ENCODE measurements around the gene QSOX2.

QSOX2 gene

DNA sequence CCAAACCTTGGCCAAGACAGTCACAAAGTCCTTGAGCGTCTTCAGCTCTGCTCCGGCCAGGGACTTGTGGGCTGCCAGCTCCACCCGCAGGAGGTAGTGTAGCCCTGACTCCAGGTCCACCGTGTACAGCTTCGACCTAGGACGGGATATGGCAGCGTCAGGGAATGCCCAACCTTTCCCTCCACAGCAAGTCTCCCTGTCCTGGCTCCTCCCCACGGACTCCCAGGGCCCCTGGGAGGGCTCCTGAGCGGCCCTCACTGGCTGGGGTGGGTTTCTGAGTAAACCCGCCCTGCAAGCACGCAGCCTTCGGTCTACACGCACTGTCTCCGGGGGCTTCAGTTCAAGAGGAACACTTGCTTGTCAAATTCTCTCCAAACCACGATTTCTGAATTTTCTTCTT lies 26.9 kb downstream of the QSOX2 start:
- DNase-seq = no peak

DNA sequence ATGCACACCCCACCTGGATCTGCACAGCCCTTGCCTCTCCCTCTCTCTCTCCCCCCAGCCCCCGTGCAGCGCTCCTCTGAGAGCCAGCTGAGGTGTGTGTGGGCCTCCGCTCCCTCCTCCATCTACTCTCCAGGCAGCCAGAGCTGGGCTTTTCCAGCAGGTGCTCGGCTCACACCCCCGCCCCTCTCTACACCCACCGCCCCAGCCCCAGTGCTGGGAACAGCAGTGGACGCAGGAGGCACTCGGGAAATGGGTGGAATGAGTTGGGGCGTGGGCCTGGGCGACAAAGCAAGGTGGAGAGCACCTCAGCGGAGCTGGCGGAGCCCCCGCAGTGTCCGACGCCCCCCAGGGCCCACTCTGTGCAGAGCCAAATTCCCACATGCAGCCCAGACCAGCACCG lies 27.3 kb downstream of the QSOX2 start:
- no peak for DNase-seq

DNA sequence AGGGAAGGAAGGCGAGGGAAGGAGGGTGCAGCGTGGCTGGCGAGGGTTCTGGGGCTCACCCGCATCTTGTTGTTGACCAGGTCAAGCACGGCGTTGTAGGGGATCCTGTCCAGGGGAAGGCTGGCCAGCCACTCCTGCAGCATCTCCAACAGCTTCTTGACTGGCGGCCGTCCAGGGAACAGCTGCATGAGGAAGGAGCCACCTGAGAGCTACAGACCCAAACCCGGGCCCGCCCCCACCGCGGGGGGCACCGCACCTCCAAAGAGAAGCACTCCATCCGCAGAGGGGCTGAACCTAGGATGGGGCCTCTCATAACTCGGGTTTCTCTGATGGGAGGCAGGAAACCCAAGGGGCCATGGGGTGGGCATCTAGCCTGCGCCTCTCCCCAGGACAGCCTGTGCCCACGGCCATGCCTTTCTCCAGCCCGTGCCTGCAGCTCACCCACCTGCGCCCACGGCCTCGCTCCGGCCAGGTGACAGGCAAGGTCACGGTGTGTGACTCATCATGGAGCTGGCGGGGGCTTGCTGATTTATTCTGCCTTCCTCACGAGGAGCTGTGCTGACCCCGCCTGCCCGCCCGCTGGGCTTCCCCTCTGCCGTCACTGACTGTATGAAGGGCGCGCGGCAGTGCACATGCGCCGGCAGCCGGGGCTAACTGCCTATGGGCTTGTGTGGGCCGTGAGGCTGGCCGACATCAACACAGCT lies 28.9 kb downstream of the QSOX2 start:
- no peak for DNase-seq

DNA sequence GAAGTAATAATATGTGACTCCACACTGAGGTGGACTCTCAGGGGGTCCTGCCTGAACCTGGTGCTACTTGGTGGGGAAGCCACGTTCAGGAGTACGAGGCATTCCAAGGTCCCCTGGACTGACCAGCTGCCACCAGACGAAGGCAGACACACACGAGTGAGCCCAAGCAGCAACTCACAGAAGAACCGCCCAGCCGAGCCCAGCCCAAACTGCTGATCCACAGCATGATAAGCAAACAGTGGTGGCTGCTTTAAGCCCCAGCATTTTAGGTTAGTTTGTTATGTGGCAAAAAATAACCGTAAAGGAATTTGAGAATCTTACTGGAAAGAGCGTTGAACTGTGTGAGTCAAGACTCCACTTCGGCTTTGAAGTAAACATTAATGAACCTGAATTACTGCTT lies 31.9 kb downstream of the QSOX2 start:
- DNase-seq = no peak

DNA sequence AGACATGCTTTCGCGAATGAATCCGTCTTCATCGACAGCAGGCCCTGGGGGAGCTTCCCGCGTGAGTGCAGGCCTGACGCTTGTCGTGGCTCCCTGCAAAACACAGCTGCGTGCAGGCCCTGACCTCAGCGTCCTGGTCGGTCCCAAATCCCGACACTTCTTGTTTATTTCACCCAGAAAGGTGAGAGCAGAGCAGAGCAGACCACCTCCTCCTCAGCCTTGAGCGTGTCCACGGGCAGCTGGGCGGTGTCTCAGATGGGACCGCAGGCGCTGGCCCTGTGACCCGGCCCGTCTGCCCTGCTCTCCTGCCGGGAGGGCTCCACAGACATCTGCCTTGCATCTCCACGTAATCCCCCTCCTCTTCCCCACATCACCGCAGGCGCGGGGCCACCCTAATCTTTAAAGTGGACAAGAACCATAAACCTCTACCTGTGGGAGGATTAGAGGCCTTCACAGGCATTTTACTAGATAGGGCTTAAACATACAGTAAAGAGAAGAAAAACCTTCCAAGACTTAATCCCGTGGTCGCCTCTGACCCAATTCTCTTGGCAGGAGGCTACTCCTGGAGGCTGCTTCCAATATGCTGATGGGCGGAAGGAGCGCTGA lies 33.2 kb downstream of the QSOX2 start:
- DNase-seq = no peak

DNA sequence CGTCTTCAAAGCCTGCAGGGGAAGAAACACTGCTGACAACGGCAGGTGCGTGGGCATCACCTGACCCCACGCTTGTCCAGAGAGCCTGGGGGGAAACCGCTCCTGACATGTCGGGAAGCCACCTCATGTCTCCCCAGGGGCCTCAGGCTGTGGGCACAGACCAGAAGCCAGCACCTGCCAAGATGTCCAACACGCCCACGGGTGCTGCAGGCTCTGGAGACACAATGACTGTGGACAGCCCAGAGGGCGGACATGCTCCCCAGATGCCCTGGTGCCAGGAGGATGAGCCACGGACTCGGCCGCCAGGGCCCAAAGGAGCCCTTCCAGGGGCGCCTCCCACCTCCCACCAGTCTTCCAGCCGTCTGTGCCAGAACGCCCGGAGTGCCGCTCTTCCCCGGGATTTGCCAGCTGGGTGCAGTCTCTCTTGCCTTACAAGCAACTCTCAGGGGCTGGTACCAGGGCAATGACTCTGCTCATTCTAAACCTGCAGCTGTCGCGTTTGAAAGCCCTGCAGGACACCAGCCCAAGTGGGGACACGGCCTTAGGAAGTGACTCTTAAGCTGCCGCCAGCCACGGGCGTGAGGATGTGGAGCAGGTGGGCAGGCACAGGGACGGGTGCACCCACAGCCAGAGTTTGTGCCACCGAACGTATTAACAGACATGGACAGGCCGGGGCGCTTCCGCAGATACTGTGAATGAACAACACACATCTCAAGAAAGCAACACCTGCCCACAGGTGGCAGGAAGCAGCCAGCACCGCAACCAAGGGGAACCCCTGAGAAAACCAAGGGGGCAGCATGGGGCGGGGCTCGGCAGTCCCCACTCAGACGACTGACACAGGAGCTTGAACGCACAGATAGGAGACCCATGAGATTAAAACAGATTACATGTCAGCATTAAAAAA lies 33.9 kb downstream of the QSOX2 start:
- DNase-seq = no peak

DNA sequence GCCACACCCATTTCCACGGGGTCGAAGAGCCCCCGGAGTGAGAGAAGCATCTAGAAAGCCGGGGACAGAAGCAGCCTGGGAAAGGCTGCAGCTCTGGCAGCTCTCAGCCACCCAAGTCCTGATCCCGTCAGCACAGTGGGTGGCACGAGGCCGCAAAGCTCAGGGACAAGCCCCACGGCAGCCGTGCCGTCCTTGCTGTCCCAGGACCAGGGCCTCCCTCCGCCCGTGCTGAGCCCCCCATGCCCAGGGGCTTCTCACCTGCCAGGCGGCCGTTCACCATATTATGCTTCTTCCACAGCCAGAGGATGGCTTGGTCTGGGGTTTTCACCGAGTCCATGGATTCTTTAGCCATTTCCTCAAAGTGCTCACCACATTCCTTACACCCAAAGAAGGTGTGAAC lies 34.6 kb downstream of the QSOX2 start:
- no peak for DNase-seq

DNA sequence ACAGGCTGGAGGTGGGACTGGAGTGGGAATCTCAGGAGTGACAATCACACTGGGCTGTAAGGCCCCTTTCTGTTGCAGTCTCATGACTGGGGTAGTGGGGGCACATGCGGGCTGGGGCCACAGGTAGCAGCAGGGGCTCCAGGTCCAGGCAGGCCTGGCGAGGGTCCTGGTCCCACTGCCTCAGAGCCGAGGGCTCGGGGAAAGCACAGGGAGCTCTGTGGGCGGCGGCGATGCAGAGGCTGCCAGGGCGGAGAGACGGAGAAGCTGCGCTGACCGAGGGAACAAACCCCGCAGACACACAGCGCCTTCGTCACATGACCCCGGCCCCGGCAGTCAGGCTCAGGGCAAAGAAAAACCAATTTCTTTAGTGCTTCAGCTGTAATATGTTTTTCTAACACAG lies 35.3 kb downstream of the QSOX2 start:
- no peak for DNase-seq

DNA sequence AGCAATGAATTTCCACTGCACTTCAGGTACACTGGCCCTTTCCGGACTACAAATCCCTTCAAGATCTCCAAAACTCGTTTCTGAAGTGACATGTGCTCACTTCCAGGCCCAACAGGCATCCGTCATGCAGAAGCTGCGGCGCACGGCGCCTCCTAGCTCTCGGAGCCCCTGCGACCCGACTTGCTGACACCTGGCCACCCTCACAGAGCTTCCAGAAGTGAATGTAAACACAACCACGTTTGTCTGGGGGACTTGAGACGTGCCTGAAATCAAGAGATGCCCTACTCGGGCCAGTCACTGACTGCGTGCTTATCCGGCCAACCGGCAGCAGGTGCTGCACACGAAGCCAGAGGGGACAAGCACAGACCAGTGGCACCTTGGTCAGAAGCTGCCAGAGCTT lies 35.8 kb downstream of the QSOX2 start:
- no peak for DNase-seq

DNA sequence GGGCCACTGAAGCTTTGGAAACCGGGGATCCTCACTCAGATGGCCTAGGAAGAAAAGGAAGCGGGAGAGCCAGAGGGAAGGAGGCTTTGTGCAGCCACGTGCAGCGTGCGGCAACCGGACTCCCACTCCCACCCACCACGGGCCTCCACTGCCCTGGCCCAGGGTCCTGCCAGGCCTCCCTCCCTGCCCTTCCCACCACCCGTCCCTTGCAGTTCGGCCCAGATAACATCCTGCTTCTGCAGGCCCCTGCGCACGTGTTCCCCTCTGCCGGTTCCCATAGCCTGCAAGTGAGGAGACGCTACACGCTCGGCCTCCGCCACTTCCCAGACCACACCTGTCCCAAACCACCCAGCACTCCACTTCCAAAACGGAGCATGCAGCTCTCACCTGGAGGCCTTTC lies 36.4 kb downstream of the QSOX2 start:
- DNase-seq = no peak

DNA sequence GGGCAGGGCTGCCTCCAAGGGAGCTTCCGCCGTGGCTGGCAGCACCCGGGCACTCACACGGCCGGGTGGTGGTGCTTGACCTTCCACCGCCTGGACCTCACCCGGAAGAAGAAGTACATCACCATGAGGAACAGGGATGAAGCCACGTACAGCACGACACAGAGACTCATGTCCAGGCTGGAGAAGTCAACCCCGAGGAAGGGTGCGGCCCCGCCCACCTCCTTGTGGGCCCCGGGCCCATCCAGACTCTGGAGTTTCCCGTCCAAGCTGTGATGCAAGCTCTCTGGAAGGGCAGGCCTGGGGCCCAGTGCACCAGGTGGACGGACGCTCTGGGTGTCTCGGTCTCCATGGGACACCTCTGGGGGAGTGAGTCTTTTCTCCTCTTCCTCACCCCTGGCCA lies 36.9 kb downstream of the QSOX2 start:
- DNase-seq = no peak

DNA sequence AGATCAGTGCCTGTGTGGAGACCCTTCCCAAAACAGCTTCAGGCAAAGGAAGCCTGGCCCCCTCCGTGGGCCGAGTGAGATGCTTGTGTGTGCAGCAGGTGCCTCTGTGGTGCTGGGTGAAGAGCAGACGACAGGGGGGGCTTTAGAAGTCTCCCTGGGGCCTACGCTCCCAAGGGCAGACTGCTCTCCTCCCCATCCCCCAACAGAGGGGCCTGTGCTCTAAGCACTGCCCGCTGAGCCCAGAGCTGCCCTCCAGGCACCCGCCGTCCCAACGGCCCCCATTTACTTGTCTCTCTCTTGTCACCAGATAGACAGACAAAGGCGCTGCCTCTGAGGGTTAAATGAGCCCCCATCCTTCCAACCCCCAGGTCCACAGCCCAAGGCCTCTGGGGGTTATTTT lies 38.0 kb downstream of the QSOX2 start:
- no peak for DNase-seq

DNA sequence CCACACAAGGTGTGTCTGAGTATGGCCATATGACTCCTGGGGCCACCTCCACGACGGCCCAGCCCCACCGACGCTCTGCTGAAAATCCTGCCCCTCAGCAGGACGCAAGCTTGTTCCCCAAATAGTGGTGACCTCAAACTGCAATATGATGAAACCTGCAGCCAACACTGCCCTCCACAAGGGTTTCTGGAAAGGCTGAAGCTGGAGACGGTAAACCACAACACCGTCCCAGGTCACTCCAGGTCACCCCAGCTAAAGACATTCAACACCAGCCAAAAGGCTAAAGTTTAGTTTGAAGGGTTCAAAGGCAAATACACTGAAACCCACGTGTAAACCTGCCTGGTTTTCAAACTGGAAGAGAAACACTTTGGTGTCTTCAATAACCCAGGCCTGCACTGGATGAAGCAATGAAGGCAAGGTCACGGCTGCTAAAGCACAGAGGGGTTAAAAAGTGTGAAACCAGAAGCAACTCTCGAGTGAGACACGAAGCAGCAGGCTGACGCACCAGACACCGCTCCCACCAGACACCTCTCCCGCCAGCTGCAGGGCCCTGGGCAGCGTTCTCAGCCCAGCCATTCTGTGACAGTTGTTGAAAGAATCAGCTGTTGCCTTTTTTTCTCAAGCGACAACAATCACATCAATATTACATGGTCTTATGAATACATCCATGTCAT lies 38.9 kb downstream of the QSOX2 start:
- DNase-seq = no peak

DNA sequence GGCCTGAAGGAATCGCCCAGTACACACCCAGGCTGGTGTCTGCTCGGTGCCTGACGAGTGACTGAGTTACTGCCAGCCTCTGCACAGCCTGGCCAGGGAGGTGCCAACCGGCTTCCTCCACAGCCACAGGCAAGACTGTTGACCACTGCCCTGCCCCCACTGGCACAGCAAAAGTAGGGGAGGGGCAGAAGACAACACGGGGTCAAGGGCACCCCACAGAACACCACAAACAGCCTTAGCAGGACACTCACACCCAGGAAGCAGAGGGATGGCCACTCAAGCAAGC lies 40.0 kb downstream of the QSOX2 start:
- DNase-seq = no peak

DNA sequence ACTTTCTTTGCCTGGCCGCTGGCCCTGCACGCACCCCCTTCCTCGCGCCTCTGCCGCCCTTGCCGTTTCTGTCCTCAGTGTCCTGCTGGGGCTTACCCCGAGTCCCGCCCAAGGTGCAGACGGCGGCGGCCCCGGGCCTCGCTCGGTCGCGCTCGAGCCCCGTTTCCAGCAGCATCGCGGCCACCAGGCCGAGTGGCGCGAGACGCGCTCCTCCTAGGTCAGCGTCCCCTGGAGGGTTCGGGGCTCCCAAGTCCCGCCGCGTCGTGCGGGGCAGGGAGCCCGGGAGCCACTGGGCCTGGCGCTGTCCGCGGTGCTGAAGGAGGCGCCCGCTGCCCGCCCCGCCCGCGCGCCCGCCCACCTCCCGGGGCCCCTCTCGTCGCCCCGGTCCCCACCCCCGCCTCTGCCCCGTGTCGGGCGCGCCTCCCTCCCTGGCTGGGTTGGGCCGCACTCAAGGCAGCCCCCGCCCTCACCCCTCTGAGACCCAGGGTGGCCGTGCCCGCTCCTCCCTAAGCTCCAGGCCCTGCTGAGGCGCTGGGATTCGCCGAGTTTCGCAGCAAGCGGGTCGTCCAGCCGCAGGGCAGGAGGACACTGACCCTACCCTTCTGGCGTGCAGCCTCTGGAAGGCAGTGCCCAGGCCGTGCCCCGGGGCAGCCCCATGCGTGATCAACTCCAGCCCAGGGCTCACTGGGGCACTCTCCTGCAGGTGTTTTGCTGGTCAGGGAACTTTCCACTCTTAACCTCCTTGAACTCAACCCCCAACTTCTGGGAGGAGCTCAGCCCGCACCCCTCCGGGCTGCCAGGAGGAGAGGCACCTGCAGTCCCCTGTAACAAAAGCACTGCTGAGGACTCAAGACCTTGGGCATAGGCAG lies 40.5 kb downstream of the QSOX2 start, which contains the start of gene LHX3:
Gene LHX3, minus strand, starts transcription at position 291 of the 869 bp plus-strand sequence. Its CDS starts 116 bp downstream, at position 175.
- no peak for DNase-seq

DNA sequence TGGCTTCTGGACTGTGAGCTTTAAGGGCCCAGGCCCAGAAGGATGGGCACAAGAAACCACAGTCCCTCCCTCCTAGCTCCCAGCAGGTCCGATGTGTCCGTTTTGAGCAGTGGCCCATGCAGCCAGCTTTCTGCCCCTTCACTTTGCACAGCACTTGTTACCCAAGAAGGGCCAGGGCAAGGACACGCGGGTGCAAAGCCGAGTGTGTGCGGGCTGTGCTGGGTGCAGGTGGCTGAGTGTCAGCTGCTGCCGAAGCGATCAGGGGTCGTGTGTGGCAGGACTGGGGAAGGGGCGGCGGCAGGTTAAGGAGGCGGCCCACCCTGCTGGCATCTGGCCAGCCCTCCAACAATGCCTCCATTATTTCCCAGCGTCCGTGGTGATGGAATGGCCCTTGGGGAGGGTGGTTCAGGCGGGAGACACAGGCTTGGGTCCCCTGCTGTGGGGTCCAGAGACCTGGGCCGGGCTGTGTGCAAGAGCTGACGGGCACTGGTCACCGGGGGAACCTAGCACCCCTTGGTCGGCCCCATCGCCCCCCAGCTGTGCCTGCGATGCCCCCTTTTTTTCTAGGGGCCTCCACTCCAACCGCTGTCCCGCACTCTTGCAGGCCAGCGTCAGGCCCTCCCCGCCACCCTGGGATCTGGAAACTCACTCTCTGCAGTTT lies 41.3 kb downstream of the QSOX2 start:
- no peak for DNase-seq

DNA sequence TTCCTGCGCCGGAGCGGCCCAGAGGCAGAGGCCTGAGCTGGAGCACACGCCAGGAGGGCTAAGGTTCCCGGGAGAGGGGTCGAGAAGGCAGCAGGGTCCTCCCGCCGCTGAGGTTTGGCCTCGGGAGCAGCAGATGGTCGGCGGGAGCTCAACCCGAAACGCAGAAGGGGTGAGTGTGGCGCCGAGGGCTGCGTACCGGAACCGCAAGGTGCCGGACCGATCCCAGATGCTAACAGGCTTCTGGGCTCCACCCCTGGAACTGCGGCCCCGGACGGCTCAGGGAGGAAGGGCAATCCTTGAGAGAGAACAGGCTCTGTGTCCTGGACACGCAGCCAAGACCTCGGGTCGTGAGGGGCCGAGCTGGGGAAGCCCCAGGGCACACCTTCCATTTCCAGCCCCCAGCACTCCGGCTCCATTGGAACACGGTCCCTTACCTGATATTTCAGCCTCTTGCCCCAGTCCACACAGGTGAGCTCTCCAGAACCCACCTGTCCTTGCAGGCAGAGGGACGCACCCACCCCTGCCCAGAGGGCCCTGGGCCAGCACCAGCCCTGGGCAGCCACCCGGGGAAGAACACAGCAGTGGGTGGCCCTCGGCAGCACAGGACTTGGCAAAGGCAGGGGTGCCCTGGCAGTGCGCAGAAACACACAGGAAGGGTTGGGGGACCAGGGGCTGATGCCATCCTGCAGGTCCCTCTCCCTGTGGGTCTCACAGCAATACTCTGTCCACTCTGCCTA lies 42.0 kb downstream of the QSOX2 start:
- no peak for DNase-seq

DNA sequence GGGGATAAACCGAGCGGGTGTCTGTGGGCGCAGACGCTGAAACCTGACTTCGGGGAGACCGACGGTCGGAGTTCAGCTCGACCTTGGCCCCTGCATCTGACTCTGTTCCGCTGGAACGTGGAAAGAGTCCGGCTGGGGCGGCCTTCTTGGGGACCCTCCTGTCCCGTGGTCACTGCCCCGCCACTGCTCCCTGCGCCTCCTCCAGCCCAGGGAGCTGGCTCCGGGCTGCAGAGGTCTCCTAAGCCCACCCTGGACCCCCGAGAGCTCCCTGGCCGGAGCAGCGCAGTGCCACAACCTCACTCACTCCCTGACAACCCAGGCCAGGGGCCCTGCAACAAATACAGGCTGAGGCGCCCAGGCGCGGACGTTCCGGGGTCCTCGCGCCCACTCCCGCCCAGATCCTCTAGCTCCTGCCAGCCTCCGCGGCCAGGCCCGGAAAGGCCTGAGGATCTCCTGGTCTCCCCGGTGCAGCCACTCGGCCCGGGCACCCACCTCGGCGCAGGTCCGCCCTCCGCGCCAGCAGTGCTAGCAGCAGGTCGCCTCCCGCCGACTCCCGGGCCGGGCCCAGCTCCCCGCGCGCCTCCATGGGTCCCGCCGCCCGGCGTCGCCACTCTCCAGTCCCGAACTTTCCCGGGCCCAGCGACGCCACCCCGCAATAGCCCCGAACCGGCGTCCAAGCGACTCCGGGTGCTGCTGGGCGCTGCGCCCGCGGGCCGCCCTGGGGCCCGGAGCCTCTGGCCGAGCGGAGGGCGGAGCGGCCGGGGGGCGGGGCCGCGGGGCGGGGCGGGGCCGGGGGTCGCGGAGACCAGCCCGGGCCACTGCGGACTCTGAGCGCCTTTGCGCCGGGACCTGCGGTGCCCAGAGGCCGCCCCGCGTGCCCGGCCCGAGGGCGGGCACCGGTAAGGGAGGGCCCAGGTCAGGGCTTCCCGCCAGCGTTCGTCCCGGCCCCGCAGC lies 42.9 kb downstream of the QSOX2 start:
- DNase-seq = no peak

DNA sequence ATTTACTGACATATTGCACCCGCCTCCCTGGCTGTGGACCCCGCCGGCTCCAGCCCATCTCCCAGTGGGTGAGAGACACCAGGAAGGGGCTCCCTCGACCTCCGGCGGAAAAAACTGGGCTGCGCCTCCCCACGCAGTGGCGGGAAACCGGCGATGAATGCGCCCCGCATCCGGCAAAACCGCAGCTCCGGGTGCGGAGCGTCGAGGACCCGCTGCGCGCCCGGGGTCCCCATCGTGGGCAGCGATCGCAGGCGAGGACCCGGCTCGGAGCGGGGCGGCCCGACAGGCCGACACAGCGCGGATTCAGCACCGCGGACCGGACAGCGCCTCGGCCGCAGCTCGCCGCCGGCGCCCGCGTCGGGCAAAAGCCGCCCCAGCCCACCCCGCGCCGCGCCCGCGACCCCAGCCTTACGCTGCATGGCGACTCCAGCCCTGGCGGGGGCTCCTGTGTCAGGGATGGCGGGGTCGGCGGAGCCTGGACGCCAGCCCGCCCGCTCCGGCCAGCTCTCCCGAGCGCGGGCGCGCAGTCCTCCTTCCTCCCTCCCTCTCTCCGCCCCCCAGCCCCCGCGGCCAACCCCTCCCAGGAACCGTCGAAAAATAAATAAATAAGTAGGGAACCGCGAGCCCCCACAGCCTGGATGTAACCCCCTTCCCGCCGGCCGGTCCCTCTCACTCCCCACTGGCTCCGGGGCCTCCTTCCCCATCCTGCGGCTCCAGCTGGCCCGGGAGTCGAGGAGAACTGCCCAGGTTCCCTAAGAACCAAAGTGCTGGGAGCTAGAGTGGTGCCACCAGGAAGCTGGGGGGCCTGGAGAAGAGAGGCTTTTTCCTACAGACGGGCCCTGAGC lies 43.8 kb downstream of the QSOX2 start:
- no peak for DNase-seq
